T follicular helper cell (primary cell): ENCODE measurements around the gene IPO5.
"Not testable (repeated sequence)": the region's sequence is repeated elsewhere in the genome, so short reads cannot be mapped to it uniquely, and the experiment has no call there.

Source experiments
- DNase-seq: peaks from one replicate; pipeline ENCODE4 v3.0.0-alpha.2; 2020; ENCODE audit warnings: low read depth

The IPO5 gene

DNA sequence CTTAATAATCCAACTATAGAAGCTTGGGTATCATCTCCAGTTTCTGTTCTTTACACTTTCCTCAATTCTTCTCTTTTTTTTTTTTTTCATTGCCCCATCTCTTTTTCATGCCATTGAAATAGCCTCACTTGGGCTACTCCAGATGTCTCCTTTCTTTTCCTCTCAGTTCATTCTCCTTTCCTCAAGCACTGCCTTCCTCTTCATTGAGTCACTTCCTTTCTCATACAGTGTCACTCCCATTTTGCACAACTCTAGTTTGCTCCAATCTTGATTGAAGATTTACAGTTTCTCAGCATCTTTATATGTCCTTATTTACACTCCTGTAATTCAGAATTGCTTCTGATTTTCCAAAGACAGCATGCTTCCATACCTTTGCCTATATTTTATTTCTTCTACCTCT lies 61.3 kb downstream of the IPO5 start:
- DNase-seq, result no peak

GRCh38 chr13:98018293-98018692 lies 64.8 kb downstream of the IPO5 start:
- DNase-seq, result no peak

GRCh38 chr13:98019186-98019585 lies 65.7 kb downstream of the IPO5 start:
- no peak for DNase-seq

GRCh38 chr13:98020271-98020670 lies 66.8 kb downstream of the IPO5 start:
- no peak for DNase-seq

DNA sequence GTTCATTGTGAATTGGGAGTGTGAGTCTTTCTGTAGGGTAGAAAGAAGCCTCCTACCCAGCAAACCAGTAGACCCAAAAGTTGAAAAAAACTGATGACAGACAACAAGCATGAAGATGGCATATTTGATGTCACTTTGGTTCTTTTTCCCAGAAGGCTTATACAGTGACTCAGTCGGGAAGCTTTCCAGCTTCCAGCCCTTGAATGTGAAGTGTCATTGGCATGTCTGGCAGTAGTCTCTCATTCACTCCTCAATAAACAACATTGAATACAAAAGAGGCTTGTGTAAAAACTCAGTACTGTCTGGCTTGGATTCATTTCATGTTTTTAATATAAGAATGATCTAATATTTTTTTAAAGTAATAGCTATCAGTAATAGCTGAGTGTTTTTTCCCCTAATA lies 68.7 kb downstream of the IPO5 start:
- no peak for DNase-seq

- no peak for DNase-seq
These were observed 72.1 kb downstream of the IPO5 start for GRCh38 chr13:98025480-98026025.

DNA sequence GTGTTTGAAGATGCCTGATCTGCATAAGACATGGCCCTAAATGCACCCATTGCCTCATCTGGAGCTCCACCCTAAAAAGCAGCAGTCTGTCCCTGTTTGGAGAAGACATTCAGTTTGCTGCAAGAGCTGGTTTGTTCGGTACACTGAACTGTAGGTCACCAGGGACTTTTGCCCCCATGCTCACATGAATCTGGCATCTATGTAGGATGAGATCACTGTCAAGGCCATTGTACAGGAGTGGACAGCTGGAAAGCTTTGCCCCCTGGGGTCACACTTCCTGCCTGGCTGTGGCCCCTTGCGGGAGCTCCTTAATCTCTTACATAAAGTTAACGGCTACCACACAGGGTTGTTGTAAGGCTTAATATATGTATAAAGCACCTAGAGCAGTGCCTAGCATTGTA lies 73.0 kb downstream of the IPO5 start:
- DNase-seq, result no peak

GRCh38 chr13:98032168-98032567 lies 78.7 kb downstream of the IPO5 start:
- no peak for DNase-seq

DNA sequence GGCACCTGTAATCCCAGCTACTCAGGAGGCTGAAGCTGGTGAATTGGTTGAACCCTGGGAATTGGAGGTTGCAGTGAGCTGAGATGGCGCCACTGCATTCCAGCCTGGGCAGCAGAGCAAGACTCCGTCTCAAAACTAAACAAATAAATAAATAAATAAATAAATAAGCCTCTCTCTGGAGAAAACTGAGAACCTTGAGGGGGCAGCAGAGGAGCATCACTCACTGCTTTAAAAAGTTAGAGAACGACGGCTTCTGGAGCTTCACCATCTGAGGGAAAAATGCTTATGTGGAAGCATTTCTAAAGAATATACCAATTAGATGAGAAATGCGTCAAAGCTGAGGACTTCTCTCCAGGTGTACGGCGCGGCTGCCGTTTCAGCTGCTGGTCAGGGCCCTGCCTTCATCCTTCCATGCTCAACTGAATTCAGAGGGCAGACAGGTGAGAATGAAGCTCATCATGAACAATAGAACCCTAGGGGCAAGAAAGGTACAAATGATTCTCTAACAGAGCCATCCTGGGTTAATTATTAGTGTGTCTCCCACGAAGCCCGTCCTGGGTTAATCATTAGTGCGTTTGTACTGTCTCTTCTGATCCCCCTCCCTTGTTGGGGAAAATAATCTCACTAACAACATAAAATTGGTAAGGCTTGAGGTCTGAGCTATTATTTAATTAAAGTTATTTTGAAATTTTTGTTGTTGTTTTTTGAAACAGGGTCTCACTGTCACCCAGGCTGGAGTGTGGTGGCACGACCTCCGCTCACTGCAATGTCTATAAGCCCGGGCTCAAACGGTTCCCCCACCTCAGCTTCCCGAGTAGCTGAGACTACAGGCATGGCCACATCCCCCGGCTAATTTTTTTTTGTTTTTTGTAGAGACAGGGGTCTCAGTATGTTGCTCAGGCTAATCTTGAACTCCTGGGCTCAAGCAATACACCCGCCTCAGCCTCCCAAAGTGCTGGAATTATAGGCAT lies 80.1 kb downstream of the IPO5 start:
- no peak for DNase-seq

DNA sequence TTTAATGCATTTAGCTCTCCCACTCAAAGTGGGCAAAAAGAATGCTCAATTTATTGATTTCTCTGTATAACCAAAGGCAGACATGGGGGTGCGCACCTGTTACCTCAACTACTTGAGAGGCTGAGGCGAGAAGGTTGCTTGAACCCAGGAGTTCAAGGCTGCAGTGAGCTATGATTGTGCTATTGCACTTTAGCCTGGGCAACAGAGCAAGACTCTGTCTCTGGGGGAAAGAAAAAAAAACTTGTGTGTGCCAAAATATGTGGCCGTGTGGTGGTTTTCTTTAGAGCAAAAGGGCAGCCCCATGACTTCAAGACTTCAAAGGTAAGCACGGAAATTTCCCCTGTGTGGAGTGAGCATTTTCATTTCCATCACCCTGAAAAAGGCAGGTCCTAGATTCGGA lies 81.9 kb downstream of the IPO5 start:
- no peak for DNase-seq

GRCh38 chr13:98036564-98037302 lies 83.3 kb downstream of the IPO5 start:
- not testable (repeated sequence) for DNase-seq

GRCh38 chr13:98039261-98039660 lies 85.8 kb downstream of the IPO5 start:
- no peak for DNase-seq

DNA sequence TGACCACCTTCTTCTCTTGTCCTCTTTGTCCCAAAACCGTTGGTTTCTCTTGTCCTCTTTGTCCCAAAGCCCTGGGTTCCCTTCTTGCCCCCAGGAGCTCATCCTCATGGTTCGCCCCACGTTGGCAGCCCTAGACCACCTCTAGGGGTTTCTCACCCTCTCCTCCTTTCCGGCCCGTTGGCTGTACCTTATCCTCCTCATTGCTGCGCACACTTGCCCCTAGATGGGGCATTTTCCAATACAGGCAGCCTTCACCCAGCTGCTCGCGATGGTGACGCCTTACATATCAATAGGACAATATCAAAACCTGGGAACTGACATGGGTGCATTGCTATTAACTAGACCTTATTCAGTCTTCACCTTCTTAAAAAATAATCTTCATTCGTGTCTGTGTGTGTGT lies 86.5 kb downstream of the IPO5 start:
- no peak for DNase-seq

- no peak for DNase-seq
These were observed 87.8 kb downstream of the IPO5 start for GRCh38 chr13:98041081-98041820.

GRCh38 chr13:98044301-98044700 lies 90.8 kb downstream of the IPO5 start:
- DNase-seq, result no peak

DNA sequence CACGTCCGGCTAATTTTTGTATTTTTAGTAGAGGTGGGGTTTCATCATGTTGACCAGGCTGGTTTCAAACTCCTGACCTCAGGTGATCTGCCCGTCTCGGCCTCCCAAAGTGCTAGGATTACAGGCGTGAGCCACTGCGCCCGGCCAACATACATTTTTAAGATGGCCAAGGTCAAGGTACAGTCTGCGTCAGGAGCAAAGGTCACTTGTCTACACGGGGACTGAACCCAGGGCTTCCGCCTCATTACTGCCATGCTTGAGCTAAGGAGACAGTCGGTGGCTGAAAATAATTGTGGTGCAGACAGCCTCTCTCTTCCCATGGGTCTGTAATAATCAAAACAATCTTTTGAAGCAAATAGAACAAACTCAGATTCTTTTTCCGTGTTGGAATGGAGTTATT lies 94.3 kb downstream of the IPO5 start:
- DNase-seq, result not testable (repeated sequence)

GRCh38 chr13:98048265-98048664 lies 94.8 kb downstream of the IPO5 start:
- DNase-seq, result no peak

- no peak for DNase-seq
These were observed 96.6 kb downstream of the IPO5 start for GRCh38 chr13:98050041-98050466.

DNA sequence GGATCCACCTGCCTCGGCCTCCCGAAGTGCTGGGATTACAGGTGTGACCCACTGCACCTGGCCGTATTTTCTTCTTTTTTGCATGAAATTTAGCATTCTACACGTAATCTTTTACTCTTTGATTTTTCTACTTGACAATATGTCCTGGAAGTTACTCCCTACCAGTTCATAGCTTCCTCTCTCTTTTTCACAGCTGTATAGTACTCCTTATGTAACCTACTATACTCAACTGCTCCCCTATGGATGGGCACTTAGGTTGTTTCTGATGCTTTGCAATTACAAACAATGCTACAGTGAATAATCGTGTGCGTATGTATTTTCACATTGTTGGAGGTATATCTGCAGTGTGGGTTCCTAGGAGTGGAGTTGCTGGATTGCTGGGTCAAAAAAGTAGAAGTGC lies 98.9 kb downstream of the IPO5 start:
- no peak for DNase-seq

DNA sequence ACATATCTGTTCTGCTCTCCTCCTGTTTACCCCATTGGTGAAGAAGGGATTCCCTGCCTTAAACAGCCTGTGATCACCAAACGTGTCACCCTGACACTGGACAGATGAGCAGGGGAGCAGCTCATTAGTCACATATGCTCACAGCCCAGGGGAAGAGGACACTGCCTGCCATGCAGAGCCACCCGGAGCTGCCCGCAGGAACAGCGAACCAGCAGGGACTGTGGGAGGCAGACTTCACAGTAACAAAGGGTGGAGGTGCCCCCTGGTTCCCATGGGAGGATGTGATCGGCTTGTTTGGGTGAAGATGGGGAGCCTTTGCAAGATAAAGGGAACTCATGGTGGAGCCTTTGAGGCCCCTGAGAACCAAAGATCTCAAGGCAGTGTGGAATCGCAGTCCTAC lies 100.8 kb downstream of the IPO5 start:
- DNase-seq, result no peak

DNA sequence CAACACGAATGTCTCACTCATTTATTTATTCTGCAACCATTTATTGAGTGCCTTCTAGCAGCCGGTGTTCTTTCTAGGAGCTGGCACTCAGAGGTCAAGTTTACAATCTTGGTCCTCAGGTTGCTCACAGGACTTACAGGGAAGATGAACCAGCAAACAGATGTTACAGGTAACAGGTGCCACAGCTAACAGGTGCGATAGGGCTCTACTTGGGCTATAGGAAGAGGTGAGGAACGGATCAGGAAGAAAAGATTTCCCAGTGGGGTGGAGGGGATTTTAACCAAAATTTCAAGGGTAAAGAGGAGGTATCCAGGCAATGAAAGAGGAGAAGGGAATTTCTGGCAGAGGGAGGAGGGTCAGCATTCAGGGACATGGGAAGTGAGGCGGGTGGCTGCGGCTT lies 102.1 kb downstream of the IPO5 start:
- no peak for DNase-seq

- no peak for DNase-seq
These were observed 103.5 kb downstream of the IPO5 start for GRCh38 chr13:98056839-98057410.
